HepG2 (cell line): ENCODE results near the gene ATG16L2. TPM values are rescaled to one million over a fixed set of nuclear protein-coding genes. Genes with fewer than 3 reads are reported as not detected.
A peak's percentile ranks its signal among the peaks of the same experiment; 100 is the strongest.

Experiments used
- ARNTL ChIP-seq: sonication (generic); formaldehyde crosslinking; IDR thresholded peaks from 2 replicates; pipeline ENCODE4 v1.4.0; 2020; ENCODE audit warnings: mild to moderate bottlenecking, missing genetic modification reagents
- CBX2 ChIP-seq, 2 experiments: fragments of 200-600 bp in 1 of 2; sonication (generic); formaldehyde crosslinking in 1 of 2; IDR thresholded peaks; 2 replicates each; pipeline versions ENCODE4 v1.7.0 to v1.8.1; 2018 to 2022; ENCODE audit warnings: low read depth in 2 of 2, low read length in 1 of 2, mild to moderate bottlenecking in 1 of 2, missing genetic modification reagents in 1 of 2
- CCAR2 ChIP-seq: fragments of 200-400 bp; formaldehyde crosslinking; optimal IDR thresholded peaks from 2 replicates; pipeline ENCODE3; 2018; ENCODE audit warnings: low read depth, mild to moderate bottlenecking, low read length, moderate library complexity
- CEBPG ChIP-seq: IDR thresholded peaks from 2 replicates; pipeline ENCODE4 v1.6.1; 2016
- GABPA ChIP-seq, 2 experiments: IDR thresholded peaks; 2 replicates each; pipeline ENCODE4 v1.6.1; 2011 to 2016; ENCODE audit warnings: low read depth in 2 of 2, low read length in 1 of 2, missing biosample characterization in 1 of 2, missing genetic modification characterization in 1 of 2
- HCFC1 ChIP-seq: fragments of 150-350 bp; IDR thresholded peaks from 2 replicates; pipeline ENCODE4 v1.6.1; 2014; ENCODE audit warnings: low read depth, low read length
- IRX3 ChIP-seq: sonication (generic); formaldehyde crosslinking; IDR thresholded peaks from 2 replicates; pipeline ENCODE4 v1.8.1; 2023; ENCODE audit warnings: mild to moderate bottlenecking, low read depth, missing genetic modification reagents, borderline replicate concordance
- KDM3A ChIP-seq: IDR thresholded peaks from 2 replicates; pipeline ENCODE4 v1.6.1; 2018; ENCODE audit warnings: low read depth, missing compliant biosample characterization
- KDM6A ChIP-seq: IDR thresholded peaks from 2 replicates; pipeline ENCODE4 v1.6.1; 2016; ENCODE audit warnings: low read depth
- KLF11 ChIP-seq: IDR thresholded peaks from 2 replicates; pipeline ENCODE4 v1.6.1; 2016; ENCODE audit warnings: missing compliant biosample characterization
- KMT2A ChIP-seq: sonication (generic); formaldehyde crosslinking; IDR thresholded peaks from 2 replicates; pipeline ENCODE4 v1.4.0; 2020; ENCODE audit warnings: missing genetic modification reagents
- MAZ ChIP-seq, 2 experiments: sonication (generic) in 1 of 2; formaldehyde crosslinking in 1 of 2; IDR thresholded peaks; 2 replicates each; pipeline versions ENCODE4 v1.5.0 to v1.6.1; 2012 to 2020; ENCODE audit warnings: low read depth in 2 of 2, mild to moderate bottlenecking in 2 of 2, borderline replicate concordance in 1 of 2, improper control_type of control experiment in 1 of 2, low read length in 1 of 2, missing genetic modification reagents in 1 of 2, moderate library complexity in 1 of 2
- MEIS2 ChIP-seq: sonication (generic); formaldehyde crosslinking; IDR thresholded peaks from 2 replicates; pipeline ENCODE4 v1.9.0; 2021; ENCODE audit warnings: mild to moderate bottlenecking, missing genetic modification reagents
- MTA3 ChIP-seq: sonication (generic); formaldehyde crosslinking; IDR thresholded peaks from 2 replicates; pipeline ENCODE4 v1.4.0; 2020; ENCODE audit warnings: missing genetic modification reagents
- MXI1 ChIP-seq: IDR thresholded peaks from 3 replicates; pipeline ENCODE4 v1.6.1; 2012; ENCODE audit warnings: low read depth, low read length, inconsistent platforms, borderline replicate concordance
- MYC ChIP-seq: sonication (generic); formaldehyde crosslinking; IDR thresholded peaks from 2 replicates; pipeline ENCODE4 v1.9.0; 2021; ENCODE audit warnings: missing genetic modification reagents, borderline replicate concordance
- NCOA5 ChIP-seq: sonication (generic); formaldehyde crosslinking; IDR thresholded peaks from 2 replicates; pipeline ENCODE4 v1.4.0; 2020; ENCODE audit warnings: missing genetic modification reagents
- PRMT3 ChIP-seq: sonication (generic); formaldehyde crosslinking; IDR thresholded peaks from 2 replicates; pipeline ENCODE4 v1.8.1; 2022; ENCODE audit warnings: low read depth, mild to moderate bottlenecking, moderate library complexity, missing genetic modification reagents, borderline replicate concordance
- REPIN1 ChIP-seq: sonication (generic); formaldehyde crosslinking; IDR thresholded peaks from 2 replicates; pipeline ENCODE4 v1.8.0; 2022; ENCODE audit warnings: missing genetic modification reagents, low read depth, mild to moderate bottlenecking, borderline replicate concordance
- SNAI1 ChIP-seq: sonication (generic); formaldehyde crosslinking; IDR thresholded peaks from 2 replicates; pipeline ENCODE4 v1.5.0; 2020; ENCODE audit warnings: mild to moderate bottlenecking, missing genetic modification reagents, borderline replicate concordance
- THRA ChIP-seq: sonication (generic); formaldehyde crosslinking; IDR thresholded peaks from 2 replicates; pipeline ENCODE4 v1.4.0; 2020; ENCODE audit warnings: missing genetic modification reagents, borderline replicate concordance
- TOE1 ChIP-seq: sonication (generic); formaldehyde crosslinking; IDR thresholded peaks from 2 replicates; pipeline ENCODE4 v1.4.0; 2020; ENCODE audit warnings: mild to moderate bottlenecking, missing genetic modification reagents
- ZBTB26 ChIP-seq: IDR thresholded peaks from 2 replicates; pipeline ENCODE4 v1.6.1; 2016; ENCODE audit warnings: missing compliant biosample characterization, missing genetic modification reagents, borderline replicate concordance
- ZNF331 ChIP-seq: sonication (generic); formaldehyde crosslinking; IDR thresholded peaks from 2 replicates; pipeline ENCODE4 v1.4.0; 2020; ENCODE audit warnings: missing genetic modification reagents
- ZNF572 ChIP-seq: sonication (generic); formaldehyde crosslinking; IDR thresholded peaks from 2 replicates; pipeline ENCODE4 v1.5.1; 2020; ENCODE audit warnings: mild to moderate bottlenecking, missing genetic modification reagents
- ZNF607 ChIP-seq: sonication (generic); formaldehyde crosslinking; IDR thresholded peaks from 2 replicates; pipeline ENCODE4 v1.5.1; 2020; ENCODE audit warnings: missing genetic modification reagents, mild to moderate bottlenecking, borderline replicate concordance
- ZNF746 ChIP-seq: sonication (generic); formaldehyde crosslinking; IDR thresholded peaks from 2 replicates; pipeline ENCODE4 v1.8.0; 2022; ENCODE audit warnings: mild to moderate bottlenecking, missing genetic modification reagents
- polyA plus RNA-seq, 8 experiments: library from polyadenylated mRNA; depleted of rRNA in 3 of 8; stranded (reverse) in 7 of 8; unstranded in 1 of 8; fragments of >200 nt; fragmentation: Illumina TruSeq in 4 of 8; extraction: Trizol in 4 of 8; gene quantifications; 2 replicates each; pipeline versions ENCODE4 v1.2.1 to v1.2.3, GENCODE V29; 2011 to 2016; ENCODE audit warnings: low read depth in 4 of 8, missing spikeins in 1 of 8, mixed read lengths in 1 of 8; ENCODE audit not compliant: insufficient read depth in 1 of 8
- total RNA-seq, 5 experiments: library from RNA; depleted of rRNA; stranded (reverse); fragments of >200 nt; fragmentation: Illumina TruSeq; extraction: Trizol; gene quantifications; 2 replicates each; pipeline ENCODE4 v1.2.3, GENCODE V29; 2016; ENCODE audit warnings: low read depth in 1 of 5

ATG16L2 gene
- total and polyA plus RNA-seq, 2 of the 13 experiments (the other 11 are each of a cell fraction or from before 2014, with no cell fraction given): 6.2 to 14.8 TPM

DNA sequence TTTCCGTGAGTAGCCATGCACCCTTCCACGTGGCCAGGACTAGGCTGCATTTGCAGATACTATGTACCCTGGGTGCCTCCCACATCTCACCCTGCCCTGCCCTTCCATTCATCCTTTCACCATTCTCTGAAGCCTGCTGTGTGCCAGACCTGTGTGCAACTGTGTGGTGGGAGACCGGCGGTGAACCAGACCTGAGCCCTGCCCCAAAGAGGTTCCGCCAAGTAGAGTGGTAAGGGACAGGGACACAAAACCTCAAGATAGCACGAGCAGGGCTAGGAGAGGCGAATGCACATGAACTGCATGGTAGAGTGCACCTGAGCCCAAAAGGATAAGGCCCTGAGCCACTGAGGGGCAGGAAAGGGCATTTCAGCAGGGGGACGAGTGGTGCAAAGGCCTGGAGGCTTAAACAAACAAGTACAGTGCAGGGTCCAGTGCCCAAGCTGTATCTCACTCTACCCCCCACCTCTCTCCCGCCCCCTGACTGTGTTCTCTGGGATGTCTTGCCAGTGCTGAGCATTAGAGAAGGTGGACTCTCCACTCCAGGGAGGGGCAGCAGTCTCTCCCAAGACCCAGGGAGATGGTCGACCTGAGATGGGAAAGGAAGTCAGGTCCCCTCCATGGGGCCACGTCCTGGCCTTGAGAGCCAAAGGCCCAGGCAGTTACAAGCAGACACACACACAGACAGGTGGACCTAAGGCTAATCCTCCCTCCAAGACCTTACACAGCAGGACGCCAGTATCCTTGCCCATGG is 47.9 kb upstream of the ATG16L2 start (continued):
- peak; percentile 78; the same call in 1 of the 2 replicates for TF ChIP-seq REPIN1 (CRISPR knock-in tag)
- TF ChIP-seq KDM6A (CRISPR knock-in tag): peak; percentile 87
- no peak for TF ChIP-seq NCOA5 (CRISPR knock-in tag)
- peak; percentile 73; the same call in 1 of the 2 replicates for TF ChIP-seq THRA (CRISPR knock-in tag)
- peak; percentile 71; the same call in 1 of the 2 replicates for TF ChIP-seq SNAI1 (CRISPR knock-in tag)
- TF ChIP-seq KLF11 (CRISPR knock-in tag): peak; percentile 46; the same call in 1 of the 2 replicates
- peak; percentile 85 for TF ChIP-seq MAZ (IDR thresholded peaks at IDR 0.05; ENCODE audit: borderline replicate concordance, low read depth, low read length)
- peak; percentile 88 for TF ChIP-seq MAZ (CRISPR knock-in tag; IDR thresholded peaks at IDR 0.05; ENCODE audit: low read depth)
- peak; percentile 57; the same call in 1 of the 2 replicates for TF ChIP-seq ARNTL (CRISPR knock-in tag)
- 0 out of 2 replicates have a peak, but pooled peaks have one; percentile 78 for TF ChIP-seq ZNF572
- TF ChIP-seq TOE1 (CRISPR knock-in tag): no peak
- 0 out of 2 replicates have a peak, but pooled peaks have one; percentile 26 for TF ChIP-seq KMT2A (CRISPR knock-in tag)
- TF ChIP-seq IRX3 (CRISPR knock-in tag): no peak
- TF ChIP-seq ZNF331 (CRISPR knock-in tag): peak; percentile 61; the same call in 1 of the 2 replicates
- peak; percentile 77; the same call in 1 of the 2 replicates for TF ChIP-seq MYC
- peak; percentile 34; the same call in 1 of the 2 replicates for TF ChIP-seq CEBPG
- TF ChIP-seq GABPA (IDR thresholded peaks at IDR 0.05; ENCODE audit: low read depth, low read length): no peak
- TF ChIP-seq GABPA (CRISPR knock-in tag; IDR thresholded peaks at IDR 0.05; ENCODE audit: low read depth): no peak
- TF ChIP-seq CBX2 (IDR thresholded peaks at IDR 0.05; ENCODE audit: low read depth, low read length): no peak
- TF ChIP-seq CBX2 (CRISPR knock-in tag; IDR thresholded peaks at IDR 0.05; ENCODE audit: low read depth): 0 out of 2 replicates have a peak, but pooled peaks have one; percentile 46
- no peak for TF ChIP-seq MEIS2
- TF ChIP-seq MXI1: 0 out of 3 replicates have a peak, but pooled peaks have one; percentile 12
- peak; percentile 86 for TF ChIP-seq ZNF746 (CRISPR knock-in tag)
- no peak for TF ChIP-seq PRMT3 (CRISPR knock-in tag)
- TF ChIP-seq HCFC1: no peak
- 0 out of 2 replicates have a peak, but pooled peaks have one; percentile 63 for TF ChIP-seq ZBTB26
- TF ChIP-seq ZNF607 (CRISPR knock-in tag): no peak; the same call in 1 of the 2 replicates
- TF ChIP-seq KDM3A: 0 out of 2 replicates have a peak, but pooled peaks have one; percentile 48
- TF ChIP-seq CCAR2: no peak
- TF ChIP-seq MTA3 (CRISPR knock-in tag): no peak
